Liver (tissue), 9 donors: ENCODE measurements around the gene PDCD6IP. TPM values are rescaled to one million over a fixed set of nuclear protein-coding genes. Genes with fewer than 3 reads are reported as not detected.

Source experiments
- DNase-seq: peaks from one replicate; pipeline ENCODE4 v3.0.0-alpha.2; 2017; ENCODE audit warnings: low spot score
- H3K27ac ChIP-seq, 2 donors: one replicate each; pipeline ENCODE4 v1.7.0; 2013; ENCODE audit warnings: inconsistent platforms in 2 of 2, low read length in 2 of 2, control low read depth in 1 of 2, low read depth in 1 of 2, mild to moderate bottlenecking in 1 of 2
- H3K27me3 ChIP-seq, 4 donors: one replicate each; pipeline versions ENCODE4 v1.6.1 to v1.7.0; 2013; ENCODE audit warnings: low read length in 3 of 4, inconsistent platforms in 1 of 4, mild to moderate bottlenecking in 1 of 4, moderate library complexity in 1 of 4; ENCODE audit not compliant: control insufficient read depth in 4 of 4, insufficient read depth in 4 of 4
- H3K36me3 ChIP-seq, 4 donors: one replicate each; pipeline versions ENCODE4 v1.6.1 to v1.7.0; 2013; ENCODE audit warnings: low read length in 3 of 4, mild to moderate bottlenecking in 3 of 4, low read depth in 1 of 4, moderate library complexity in 1 of 4; ENCODE audit not compliant: control insufficient read depth in 4 of 4, insufficient read depth in 3 of 4
- H3K4me1 ChIP-seq, 4 donors: one replicate each; pipeline versions ENCODE4 v1.6.1 to v1.7.0; 2013; ENCODE audit warnings: low read length in 3 of 4, mild to moderate bottlenecking in 3 of 4, moderate library complexity in 1 of 4; ENCODE audit not compliant: control insufficient read depth in 4 of 4, insufficient read depth in 4 of 4
- H3K4me3 ChIP-seq, 3 donors: one replicate each; pipeline versions ENCODE4 v1.6.1 to v1.7.0; 2013; ENCODE audit warnings: low read length in 3 of 3, control low read depth in 1 of 3, low read depth in 1 of 3, mild to moderate bottlenecking in 1 of 3
- H3K9ac ChIP-seq, 2 donors: one replicate each; pipeline ENCODE4 v1.7.0; 2013; ENCODE audit warnings: low read length in 2 of 2, mild to moderate bottlenecking in 2 of 2, moderate library complexity in 2 of 2, control low read depth in 1 of 2, low read depth in 1 of 2
- H3K9me3 ChIP-seq, 4 donors: one replicate each; pipeline versions ENCODE4 v1.6.1 to v1.7.0; 2013; ENCODE audit warnings: low read length in 3 of 4; ENCODE audit not compliant: control insufficient read depth in 4 of 4
- EGR1 ChIP-seq, 2 donors: IDR thresholded peaks; 2 replicates each; pipeline ENCODE4 v1.6.1; 2016 to 2018; ENCODE audit warnings: antibody characterized with exemption in 2 of 2, low read depth in 2 of 2
- FOXA1 ChIP-seq: IDR thresholded peaks from 2 replicates; pipeline ENCODE4 v1.6.1; 2016; ENCODE audit warnings: antibody characterized with exemption
- FOXA2 ChIP-seq: IDR thresholded peaks from 2 replicates; pipeline ENCODE4 v1.6.1; 2016; ENCODE audit warnings: antibody characterized with exemption
- GABPA ChIP-seq, 2 donors: IDR thresholded peaks in 1 of 2; conservative IDR thresholded peaks in 1 of 2; 2 replicates each; pipeline ENCODE4 v1.6.1; 2016; ENCODE audit warnings: antibody characterized with exemption in 2 of 2, mild to moderate bottlenecking in 1 of 2, moderate library complexity in 1 of 2
- HNF4G ChIP-seq: IDR thresholded peaks from 2 replicates; pipeline ENCODE4 v1.6.1; 2016; ENCODE audit warnings: antibody characterized with exemption
- JUND ChIP-seq, 2 donors: IDR thresholded peaks; 2 replicates each; pipeline ENCODE4 v1.6.1; 2016; ENCODE audit warnings: antibody characterized with exemption in 2 of 2
- NR2F2 ChIP-seq: IDR thresholded peaks from 2 replicates; pipeline ENCODE4 v1.6.1; 2016; ENCODE audit warnings: antibody characterized with exemption
- RAD21 ChIP-seq, 2 donors: IDR thresholded peaks; 2 replicates each; pipeline ENCODE4 v1.6.1; 2016; ENCODE audit warnings: antibody characterized with exemption in 2 of 2, mild to moderate bottlenecking in 2 of 2
- RXRA ChIP-seq, 2 donors: IDR thresholded peaks; 2 replicates each; pipeline ENCODE4 v1.6.1; 2017 to 2018; ENCODE audit warnings: antibody characterized with exemption in 2 of 2, mild to moderate bottlenecking in 1 of 2
- SP1 ChIP-seq: IDR thresholded peaks from 2 replicates; pipeline ENCODE4 v1.6.1; 2018; ENCODE audit warnings: antibody characterized with exemption, mild to moderate bottlenecking
- TAF1 ChIP-seq: conservative IDR thresholded peaks from 2 replicates; pipeline ENCODE4 v1.6.1; 2016; ENCODE audit warnings: antibody characterized with exemption, mild to moderate bottlenecking
- YY1 ChIP-seq: IDR thresholded peaks from 2 replicates; pipeline ENCODE4 v1.6.1; 2016; ENCODE audit warnings: antibody characterized with exemption, mild to moderate bottlenecking
- WGBS: extraction: QIAGEN DNeasy Blood & Tissue Kit; methylation state at CpG from one replicate; pipeline ENCODE4 v1.1.7; 2013; 5-methylcytosine and 5-hydroxymethylcytosine counted together
- polyA plus RNA-seq, 2 donors: library from polyadenylated mRNA; stranded (reverse) in 1 of 2; unstranded in 1 of 2; fragments of 200-250 nt in 1 of 2; fragments of >200 nt in 1 of 2; fragmentation: Nextera tagmentation in 1 of 2; extraction: Ambion mirVana in 1 of 2; gene quantifications; one replicate each; pipeline versions ENCODE4 v1.2.1 to v1.2.3, GENCODE V29; 2013 to 2015
- total RNA-seq, 2 donors: library from RNA; depleted of rRNA; stranded (reverse); fragments of >200 nt; gene quantifications; one replicate each; pipeline ENCODE4 v1.2.3, GENCODE V29; 2014
- TF ChIP-seq, protein P1 (sequence below): IDR thresholded peaks from 2 replicates; pipeline ENCODE4 v1.6.1; 2016; ENCODE audit warnings: antibody characterized with exemption
- TF ChIP-seq, protein P2 (sequence below): IDR thresholded peaks from 2 replicates; pipeline ENCODE4 v1.6.1; 2016; ENCODE audit warnings: antibody characterized with exemption
- TF ChIP-seq, protein P3 (sequence below): IDR thresholded peaks from 2 replicates; pipeline ENCODE4 v1.6.1; 2016; ENCODE audit warnings: antibody characterized with exemption, mild to moderate bottlenecking
- donor health status: healthy.
- donor health status: healthy.
- donor health status: healthy.
- donor health status: healthy.
- donor health status: healthy.

PDCD6IP gene, protein sequence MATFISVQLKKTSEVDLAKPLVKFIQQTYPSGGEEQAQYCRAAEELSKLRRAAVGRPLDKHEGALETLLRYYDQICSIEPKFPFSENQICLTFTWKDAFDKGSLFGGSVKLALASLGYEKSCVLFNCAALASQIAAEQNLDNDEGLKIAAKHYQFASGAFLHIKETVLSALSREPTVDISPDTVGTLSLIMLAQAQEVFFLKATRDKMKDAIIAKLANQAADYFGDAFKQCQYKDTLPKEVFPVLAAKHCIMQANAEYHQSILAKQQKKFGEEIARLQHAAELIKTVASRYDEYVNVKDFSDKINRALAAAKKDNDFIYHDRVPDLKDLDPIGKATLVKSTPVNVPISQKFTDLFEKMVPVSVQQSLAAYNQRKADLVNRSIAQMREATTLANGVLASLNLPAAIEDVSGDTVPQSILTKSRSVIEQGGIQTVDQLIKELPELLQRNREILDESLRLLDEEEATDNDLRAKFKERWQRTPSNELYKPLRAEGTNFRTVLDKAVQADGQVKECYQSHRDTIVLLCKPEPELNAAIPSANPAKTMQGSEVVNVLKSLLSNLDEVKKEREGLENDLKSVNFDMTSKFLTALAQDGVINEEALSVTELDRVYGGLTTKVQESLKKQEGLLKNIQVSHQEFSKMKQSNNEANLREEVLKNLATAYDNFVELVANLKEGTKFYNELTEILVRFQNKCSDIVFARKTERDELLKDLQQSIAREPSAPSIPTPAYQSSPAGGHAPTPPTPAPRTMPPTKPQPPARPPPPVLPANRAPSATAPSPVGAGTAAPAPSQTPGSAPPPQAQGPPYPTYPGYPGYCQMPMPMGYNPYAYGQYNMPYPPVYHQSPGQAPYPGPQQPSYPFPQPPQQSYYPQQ
- total RNA-seq (10 to 100 TPM; 44.8 to 73.8 TPM), polyA plus RNA-seq (10 to 100 TPM; 31.9 to 50.9 TPM)

DNA sequence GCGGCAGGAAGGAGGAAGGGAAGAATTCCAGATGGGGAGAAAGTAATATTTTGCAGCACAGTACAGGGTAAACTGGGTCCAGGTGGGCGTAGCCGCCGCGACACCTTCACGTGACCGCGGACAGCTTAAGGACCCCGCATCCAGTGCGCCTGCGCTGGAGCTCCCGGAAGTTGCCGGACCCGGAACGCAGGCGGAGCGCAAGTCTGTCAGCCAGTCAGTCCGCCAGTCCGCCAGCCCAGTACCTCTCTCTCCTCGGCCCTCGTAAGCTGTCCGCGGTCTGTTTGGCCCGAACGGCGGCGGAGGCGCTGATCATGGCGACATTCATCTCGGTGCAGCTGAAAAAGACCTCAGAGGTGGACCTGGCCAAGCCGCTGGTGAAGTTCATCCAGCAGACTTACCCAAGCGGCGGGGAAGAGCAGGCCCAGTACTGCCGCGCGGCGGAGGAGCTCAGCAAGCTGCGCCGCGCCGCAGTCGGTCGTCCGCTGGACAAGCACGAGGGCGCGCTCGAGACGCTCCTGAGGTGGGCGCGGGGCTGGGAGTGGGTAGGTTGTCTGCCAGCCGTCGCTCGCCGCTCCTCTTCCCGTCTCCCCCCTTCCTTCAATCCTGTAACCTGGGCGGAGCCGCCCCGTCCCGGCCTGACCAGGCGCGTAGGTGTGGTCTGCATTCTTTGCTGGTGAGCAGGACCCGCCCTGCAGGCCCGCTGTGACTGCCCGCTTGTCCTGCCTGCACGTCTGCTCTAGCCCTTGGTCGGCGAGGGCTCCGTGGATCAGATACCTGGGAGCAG is at the start of gene PDCD6IP:
PDCD6IP (plus strand) TSS at position 213 of the 784 bp plus-strand sequence; CDS start at position 312, 99 bp downstream.
- H3K4me3 ChIP-seq: peak within 1 kb of the TSS; percentile 80 to 94 (median 85)
- H3K4me1 ChIP-seq: peaks cover 6 to 41% (median 25%) of the 10 kb centered on the region in 4 donors
- TF ChIP-seq, protein P1, sequence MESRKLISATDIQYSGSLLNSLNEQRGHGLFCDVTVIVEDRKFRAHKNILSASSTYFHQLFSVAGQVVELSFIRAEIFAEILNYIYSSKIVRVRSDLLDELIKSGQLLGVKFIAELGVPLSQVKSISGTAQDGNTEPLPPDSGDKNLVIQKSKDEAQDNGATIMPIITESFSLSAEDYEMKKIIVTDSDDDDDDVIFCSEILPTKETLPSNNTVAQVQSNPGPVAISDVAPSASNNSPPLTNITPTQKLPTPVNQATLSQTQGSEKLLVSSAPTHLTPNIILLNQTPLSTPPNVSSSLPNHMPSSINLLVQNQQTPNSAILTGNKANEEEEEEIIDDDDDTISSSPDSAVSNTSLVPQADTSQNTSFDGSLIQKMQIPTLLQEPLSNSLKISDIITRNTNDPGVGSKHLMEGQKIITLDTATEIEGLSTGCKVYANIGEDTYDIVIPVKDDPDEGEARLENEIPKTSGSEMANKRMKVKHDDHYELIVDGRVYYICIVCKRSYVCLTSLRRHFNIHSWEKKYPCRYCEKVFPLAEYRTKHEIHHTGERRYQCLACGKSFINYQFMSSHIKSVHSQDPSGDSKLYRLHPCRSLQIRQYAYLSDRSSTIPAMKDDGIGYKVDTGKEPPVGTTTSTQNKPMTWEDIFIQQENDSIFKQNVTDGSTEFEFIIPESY: peak; percentile 24
- TF ChIP-seq JUND (IDR thresholded peaks at IDR 0.05): no peak
- no peak for TF ChIP-seq HNF4G
- TF ChIP-seq SP1: no peak
- TF ChIP-seq FOXA2: no peak
- peak in 1 of 2 donors; percentile 29 for TF ChIP-seq EGR1 (IDR thresholded peaks at IDR 0.05; ENCODE audit: low read depth in 2 of 2)
- peak in 1 of 2 donors; percentile 14 for TF ChIP-seq RAD21 (IDR thresholded peaks at IDR 0.05)
- TF ChIP-seq, protein P2, sequence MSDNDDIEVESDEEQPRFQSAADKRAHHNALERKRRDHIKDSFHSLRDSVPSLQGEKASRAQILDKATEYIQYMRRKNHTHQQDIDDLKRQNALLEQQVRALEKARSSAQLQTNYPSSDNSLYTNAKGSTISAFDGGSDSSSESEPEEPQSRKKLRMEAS: peak; percentile 47
- peak; percentile 23 to 26 for TF ChIP-seq RXRA (IDR thresholded peaks at IDR 0.05)
- TF ChIP-seq NR2F2: no peak
- TF ChIP-seq FOXA1: no peak
- peak; percentile 82 to 93 for TF ChIP-seq GABPA (IDR thresholded peaks at IDR 0.05 in 1 of 2, conservative IDR thresholded peaks at IDR 0.05 in 1 of 2)
- peak; percentile 73 for TF ChIP-seq YY1
- TF ChIP-seq TAF1: peak; percentile 73
- TF ChIP-seq, protein P3, sequence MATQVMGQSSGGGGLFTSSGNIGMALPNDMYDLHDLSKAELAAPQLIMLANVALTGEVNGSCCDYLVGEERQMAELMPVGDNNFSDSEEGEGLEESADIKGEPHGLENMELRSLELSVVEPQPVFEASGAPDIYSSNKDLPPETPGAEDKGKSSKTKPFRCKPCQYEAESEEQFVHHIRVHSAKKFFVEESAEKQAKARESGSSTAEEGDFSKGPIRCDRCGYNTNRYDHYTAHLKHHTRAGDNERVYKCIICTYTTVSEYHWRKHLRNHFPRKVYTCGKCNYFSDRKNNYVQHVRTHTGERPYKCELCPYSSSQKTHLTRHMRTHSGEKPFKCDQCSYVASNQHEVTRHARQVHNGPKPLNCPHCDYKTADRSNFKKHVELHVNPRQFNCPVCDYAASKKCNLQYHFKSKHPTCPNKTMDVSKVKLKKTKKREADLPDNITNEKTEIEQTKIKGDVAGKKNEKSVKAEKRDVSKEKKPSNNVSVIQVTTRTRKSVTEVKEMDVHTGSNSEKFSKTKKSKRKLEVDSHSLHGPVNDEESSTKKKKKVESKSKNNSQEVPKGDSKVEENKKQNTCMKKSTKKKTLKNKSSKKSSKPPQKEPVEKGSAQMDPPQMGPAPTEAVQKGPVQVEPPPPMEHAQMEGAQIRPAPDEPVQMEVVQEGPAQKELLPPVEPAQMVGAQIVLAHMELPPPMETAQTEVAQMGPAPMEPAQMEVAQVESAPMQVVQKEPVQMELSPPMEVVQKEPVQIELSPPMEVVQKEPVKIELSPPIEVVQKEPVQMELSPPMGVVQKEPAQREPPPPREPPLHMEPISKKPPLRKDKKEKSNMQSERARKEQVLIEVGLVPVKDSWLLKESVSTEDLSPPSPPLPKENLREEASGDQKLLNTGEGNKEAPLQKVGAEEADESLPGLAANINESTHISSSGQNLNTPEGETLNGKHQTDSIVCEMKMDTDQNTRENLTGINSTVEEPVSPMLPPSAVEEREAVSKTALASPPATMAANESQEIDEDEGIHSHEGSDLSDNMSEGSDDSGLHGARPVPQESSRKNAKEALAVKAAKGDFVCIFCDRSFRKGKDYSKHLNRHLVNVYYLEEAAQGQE: peak; percentile 55
- WGBS: under 1% methylated on average over 69 of the region's 69 CpGs
- DNase-seq: peak; percentile 93
- H3K27ac ChIP-seq: peak within 1 kb of the TSS; percentile 92 to 95
- no peaks in the 10 kb centered on the region for H3K9me3 ChIP-seq
- no peaks in the 10 kb centered on the region for H3K36me3 ChIP-seq
- H3K9ac ChIP-seq: peak within 1 kb of the TSS; percentile 71 to 75
- no peaks in the 10 kb centered on the region for H3K27me3 ChIP-seq
